ENCODE results near the gene LCN6.
"Not testable (repeated sequence)": the region's sequence is repeated elsewhere in the genome, so short reads cannot be mapped to it uniquely, and the experiment has no call there.

LCN6 gene

GRCh38 chr9:136722093-136722968, 26.0 kb downstream of the LCN6 start:
- no peak for DNase-seq

- no peak for DNase-seq
Measured at GRCh38 chr9:136721339-136722092, 26.8 kb downstream of the LCN6 start.

GRCh38 chr9:136720898-136721338, 27.4 kb downstream of the LCN6 start:
- no peak for DNase-seq

GRCh38 chr9:136720251-136720897, 28.0 kb downstream of the LCN6 start:
- no peak for DNase-seq

GRCh38 chr9:136719195-136719880, 29.0 kb downstream of the LCN6 start:
- no peak for DNase-seq

- DNase-seq, result no peak
Measured at GRCh38 chr9:136718345-136719194, 29.8 kb downstream of the LCN6 start.

- DNase-seq, result no peak
Measured at GRCh38 chr9:136717399-136717798, 30.9 kb downstream of the LCN6 start.

GRCh38 chr9:136714893-136715274, 33.4 kb downstream of the LCN6 start:
- DNase-seq, result no peak

GRCh38 chr9:136714096-136714892, 34.0 kb downstream of the LCN6 start:
- DNase-seq, result no peak

GRCh38 chr9:136713550-136713949, 34.8 kb downstream of the LCN6 start:
- DNase-seq, result no peak

GRCh38 chr9:136712690-136713544, 35.4 kb downstream of the LCN6 start:
- no peak for DNase-seq

GRCh38 chr9:136711751-136712689, 36.3 kb downstream of the LCN6 start, which contains the start of gene DIPK1B:
TSS of gene DIPK1B (plus strand) at chr9:136712572. CDS start at chr9:136712666, 94 bp downstream.
- no peak for DNase-seq

GRCh38 chr9:136711219-136711648, 37.1 kb downstream of the LCN6 start:
- DNase-seq, result not testable (repeated sequence)

GRCh38 chr9:136710543-136710942, 37.8 kb downstream of the LCN6 start:
- DNase-seq, result no peak

GRCh38 chr9:136709454-136710109, 38.7 kb downstream of the LCN6 start:
- no peak for DNase-seq

- no peak for DNase-seq
Measured at GRCh38 chr9:136707849-136708517, 40.3 kb downstream of the LCN6 start.

GRCh38 chr9:136707011-136707410, 41.3 kb downstream of the LCN6 start:
- DNase-seq, result no peak

GRCh38 chr9:136705564-136705963, 42.8 kb downstream of the LCN6 start:
- no peak for DNase-seq

Measured in activated CD4-positive, alpha-beta T cell treated with anti-CD3 and anti-CD28 coated beads, Interleukin-2, amount 50 U/mL, for 1 hour (primary cell).